LNCAP (cell line): Measurements from ENCODE around the gene BBOX1.

Experiments
- TF ChIP-seq, protein P1 (sequence below): fragments of 450-650 bp; IDR thresholded peaks from 2 replicates; pipeline ENCODE4 v1.5.1; 2017; ENCODE audit warnings: mild to moderate bottlenecking

The BBOX1 gene

DNA sequence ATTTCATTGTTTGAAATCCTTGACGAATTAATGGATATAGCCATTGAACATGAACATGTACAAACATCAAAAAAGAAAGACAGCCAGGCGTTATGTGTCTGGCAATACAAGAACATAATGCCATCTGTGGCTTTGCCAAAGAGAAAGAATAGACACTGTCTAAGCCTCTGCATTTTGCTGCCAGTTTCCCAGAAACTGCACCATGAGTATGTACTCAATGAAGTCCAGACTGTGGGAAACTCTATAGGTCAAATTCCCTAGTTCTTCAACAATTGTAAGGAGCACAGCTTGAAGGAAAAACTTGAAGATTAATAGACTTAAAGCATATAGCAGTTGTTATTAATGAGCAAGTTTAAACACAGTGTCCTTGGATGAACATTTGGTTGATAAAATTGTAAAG is 71.3 kb downstream of the BBOX1 start:
- TF ChIP-seq, protein P1, sequence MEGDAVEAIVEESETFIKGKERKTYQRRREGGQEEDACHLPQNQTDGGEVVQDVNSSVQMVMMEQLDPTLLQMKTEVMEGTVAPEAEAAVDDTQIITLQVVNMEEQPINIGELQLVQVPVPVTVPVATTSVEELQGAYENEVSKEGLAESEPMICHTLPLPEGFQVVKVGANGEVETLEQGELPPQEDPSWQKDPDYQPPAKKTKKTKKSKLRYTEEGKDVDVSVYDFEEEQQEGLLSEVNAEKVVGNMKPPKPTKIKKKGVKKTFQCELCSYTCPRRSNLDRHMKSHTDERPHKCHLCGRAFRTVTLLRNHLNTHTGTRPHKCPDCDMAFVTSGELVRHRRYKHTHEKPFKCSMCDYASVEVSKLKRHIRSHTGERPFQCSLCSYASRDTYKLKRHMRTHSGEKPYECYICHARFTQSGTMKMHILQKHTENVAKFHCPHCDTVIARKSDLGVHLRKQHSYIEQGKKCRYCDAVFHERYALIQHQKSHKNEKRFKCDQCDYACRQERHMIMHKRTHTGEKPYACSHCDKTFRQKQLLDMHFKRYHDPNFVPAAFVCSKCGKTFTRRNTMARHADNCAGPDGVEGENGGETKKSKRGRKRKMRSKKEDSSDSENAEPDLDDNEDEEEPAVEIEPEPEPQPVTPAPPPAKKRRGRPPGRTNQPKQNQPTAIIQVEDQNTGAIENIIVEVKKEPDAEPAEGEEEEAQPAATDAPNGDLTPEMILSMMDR, result no peak

DNA sequence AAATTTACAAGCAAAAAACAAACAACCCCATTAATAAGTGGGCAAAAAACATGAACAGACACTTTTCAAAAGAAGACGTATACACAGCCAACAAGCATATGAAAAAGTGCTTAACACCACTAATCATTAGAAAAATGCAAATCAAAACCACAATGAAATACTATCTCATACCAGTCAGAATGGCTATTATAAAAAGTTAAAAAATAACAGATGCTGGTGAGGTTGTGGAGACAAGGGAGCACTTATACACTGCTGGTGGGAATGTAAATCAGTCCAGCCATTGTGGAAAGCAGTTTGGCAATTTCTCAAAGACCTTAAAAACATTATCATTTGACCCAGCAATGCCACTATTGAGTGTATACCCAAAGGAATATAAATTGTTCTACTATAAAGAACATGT is 72.3 kb downstream of the BBOX1 start:
- TF ChIP-seq, protein P1, result no peak

DNA sequence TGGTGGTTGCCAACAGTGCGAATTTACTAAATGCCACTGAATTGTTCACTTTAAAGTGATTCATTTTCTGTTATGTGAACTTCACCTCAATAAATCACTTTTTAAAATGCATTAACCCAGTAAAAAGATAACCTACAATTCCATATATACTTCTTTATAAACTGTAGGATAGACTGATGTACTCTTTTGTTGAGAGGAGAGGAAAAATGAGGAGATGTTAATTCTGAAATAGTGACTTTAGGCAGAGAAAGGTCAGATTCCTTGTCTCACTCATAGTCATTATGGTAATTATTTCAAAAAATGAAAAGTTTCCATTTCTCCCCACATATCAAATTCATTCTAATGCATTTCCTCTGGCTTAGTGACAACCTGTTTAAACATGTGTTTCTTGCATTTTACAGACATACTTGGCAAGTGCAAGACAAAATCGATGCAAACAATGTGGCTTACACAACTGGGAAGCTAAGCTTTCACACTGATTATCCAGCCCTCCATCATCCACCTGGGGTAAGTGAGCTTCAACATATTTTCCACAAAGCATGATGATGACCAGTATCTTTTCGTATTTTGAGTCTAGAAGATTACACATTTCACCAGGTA is 74.5 kb downstream of the BBOX1 start:
- TF ChIP-seq, protein P1, result no peak

- TF ChIP-seq, protein P1, result no peak
These were observed 76.1 kb downstream of the BBOX1 start for GRCh38 chr11:27116684-27117083.

DNA sequence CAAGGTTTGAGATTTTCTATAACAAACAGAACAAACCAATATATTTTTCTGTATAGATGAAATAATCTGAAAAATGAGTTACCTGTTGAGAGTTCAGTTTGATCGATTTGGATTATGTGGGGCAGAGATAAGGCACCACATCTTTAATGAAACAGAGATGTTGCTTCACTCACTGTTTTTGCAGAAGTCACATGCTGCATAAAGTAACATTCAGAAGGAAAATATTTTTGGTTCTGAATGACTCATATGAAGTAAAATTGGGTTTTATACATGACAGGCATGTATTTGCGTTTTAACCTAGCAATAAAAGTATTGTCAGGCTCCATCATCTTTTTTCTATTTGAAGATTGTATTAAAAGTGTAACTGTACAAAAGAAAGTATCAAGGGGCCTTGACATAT is 77.8 kb downstream of the BBOX1 start:
- TF ChIP-seq, protein P1, result no peak

DNA sequence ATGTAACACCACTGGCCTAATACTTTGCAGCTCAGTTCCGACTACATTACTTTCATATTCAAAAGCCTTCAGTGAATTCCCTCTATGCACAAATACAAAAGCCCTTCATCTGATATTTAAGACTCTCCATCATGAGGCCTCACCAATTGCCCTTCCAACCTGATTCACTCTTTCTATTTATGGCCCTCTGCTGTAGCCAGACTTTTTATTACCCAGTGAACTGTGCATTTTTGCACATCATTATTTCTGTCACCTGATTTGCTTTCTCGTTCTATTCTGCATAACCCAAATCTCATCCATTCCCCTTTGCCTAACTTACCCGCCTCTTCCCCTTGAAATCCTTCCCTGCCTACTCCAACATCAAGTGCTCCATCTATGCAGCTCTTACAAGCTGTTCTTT is 78.3 kb downstream of the BBOX1 start:
- TF ChIP-seq, protein P1, result no peak

DNA sequence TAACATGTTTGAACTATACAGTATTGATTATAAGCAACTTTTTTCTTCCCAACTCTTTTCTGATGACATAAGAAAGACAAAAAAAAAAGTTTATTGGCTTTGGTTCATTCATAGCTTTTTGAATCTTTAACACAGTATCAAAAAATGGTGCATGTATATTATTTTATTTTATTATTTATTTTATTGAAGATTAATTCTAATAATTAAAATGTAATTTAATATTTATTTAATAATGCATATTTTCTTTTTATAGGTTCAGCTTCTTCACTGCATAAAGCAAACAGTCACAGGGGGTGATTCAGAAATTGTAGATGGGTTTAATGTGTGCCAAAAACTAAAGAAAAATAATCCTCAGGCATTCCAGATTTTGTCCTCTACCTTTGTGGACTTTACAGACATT is 78.8 kb downstream of the BBOX1 start:
- TF ChIP-seq, protein P1, result no peak

DNA sequence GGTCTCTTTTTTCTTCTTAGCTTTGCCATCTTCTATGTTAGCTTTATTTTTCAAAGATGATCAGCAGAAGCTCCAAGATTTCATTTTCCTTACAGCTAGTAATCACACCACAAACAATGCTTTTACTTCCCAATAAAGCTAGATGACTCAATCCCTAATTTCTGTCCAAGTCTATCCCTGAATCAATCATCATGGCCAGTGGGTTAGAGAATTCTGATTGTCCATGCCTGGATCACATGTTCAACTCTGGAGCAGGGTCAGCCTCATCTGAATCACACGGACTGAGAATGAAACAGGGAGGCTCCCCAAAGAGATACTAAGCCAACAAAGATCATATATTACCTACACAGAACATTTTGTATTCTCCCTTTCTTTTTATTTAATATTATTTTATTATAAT is 79.6 kb downstream of the BBOX1 start:
- TF ChIP-seq, protein P1, result no peak
